LNCaP clone FGC (cell line): ENCODE measurements around the gene UTP11.
"Not testable (repeated sequence)": the region's sequence is repeated elsewhere in the genome, so short reads cannot be mapped to it uniquely, and the experiment has no call there.

ENCODE experiments used
- DNase-seq: peaks from one replicate; pipeline ENCODE4 v3.0.0-alpha.2; 2011; ENCODE audit warnings: low read depth
- H3K4me3 ChIP-seq: 2 replicates; pipeline ENCODE4 v1.5.1; 2011; ENCODE audit warnings: mild to moderate bottlenecking, low read depth, low read length, control low read depth
- CTCF ChIP-seq: IDR thresholded peaks from 2 replicates; pipeline ENCODE4 v1.5.1; 2012; ENCODE audit warnings: mild to moderate bottlenecking; ENCODE audit not compliant: control insufficient read depth, insufficient read depth; ENCODE audit errors: extremely low read depth

UTP11 gene

DNA sequence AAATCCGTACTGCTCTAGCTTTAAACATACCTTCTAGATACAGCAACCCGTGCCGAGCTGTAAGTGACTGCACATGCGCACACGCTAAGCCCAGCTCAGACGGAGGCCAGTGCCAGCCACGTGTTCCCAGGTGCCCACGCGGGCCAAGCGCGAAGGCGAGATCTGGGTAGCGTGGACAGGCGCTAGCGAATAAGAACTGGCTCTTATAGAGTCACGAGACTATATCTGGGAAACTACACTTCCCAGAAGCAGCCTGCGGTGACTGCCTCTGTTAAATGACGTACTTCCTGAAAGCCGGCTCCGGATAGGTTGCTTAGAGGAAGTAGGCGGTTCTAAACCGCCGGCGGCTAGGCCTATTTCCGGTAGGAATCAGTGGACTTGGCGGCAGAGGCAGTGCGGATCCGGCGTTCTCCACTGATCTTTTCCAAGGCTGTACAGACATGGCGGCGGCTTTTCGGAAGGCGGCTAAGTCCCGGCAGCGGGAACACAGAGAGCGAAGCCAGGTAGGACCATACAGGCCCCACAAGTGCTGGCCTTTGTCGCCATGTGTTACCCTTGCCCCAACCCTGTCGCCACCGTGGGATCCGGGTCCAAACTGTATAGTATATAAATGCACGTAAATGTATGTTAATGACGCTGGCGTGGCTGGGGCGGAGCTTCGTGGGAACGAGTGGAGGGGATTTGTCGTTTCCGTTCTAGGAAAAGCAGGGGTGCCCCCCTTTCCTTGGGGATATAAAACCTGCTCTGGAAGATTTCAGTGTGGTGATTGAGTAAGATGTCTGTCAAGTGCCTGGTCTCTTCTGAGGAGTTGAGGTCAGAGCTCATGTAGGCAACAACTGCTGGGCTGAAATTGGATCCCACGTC lies at the start of gene UTP11:
Gene UTP11, plus strand, starts transcription at position 372 of the 864 bp plus-strand sequence. Its CDS starts 69 bp downstream, at position 441.
- H3K4me3 ChIP-seq: peak within 1 kb of the TSS; percentile 76
- peak; percentile 100 for DNase-seq
- no peak for TF ChIP-seq CTCF

DNA sequence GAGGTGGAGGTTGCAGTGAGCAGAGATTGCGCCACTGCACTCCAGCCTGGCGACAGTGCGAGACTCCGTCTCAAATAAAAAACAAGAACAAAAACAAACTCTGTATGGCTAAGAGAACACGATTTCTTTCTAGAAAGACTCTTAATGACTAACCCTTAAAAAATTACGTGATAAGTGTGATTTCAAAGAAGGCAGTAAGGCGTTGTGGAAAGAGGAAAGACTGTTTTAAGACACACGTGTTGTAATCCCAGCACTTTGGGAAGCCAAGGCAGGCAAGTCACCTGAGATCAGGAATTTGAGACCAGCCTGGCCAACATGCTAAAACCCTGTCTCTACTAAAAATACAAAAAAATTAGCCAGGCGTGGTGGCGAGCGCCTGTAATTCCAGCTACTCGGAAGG lies 48.4 kb upstream of the UTP11 start:
- not testable (repeated sequence) for H3K4me3 ChIP-seq, DNase-seq

GRCh38 chr1:37965301-37965700 lies 47.2 kb upstream of the UTP11 start:
- no peak overlapping the region for H3K4me3 ChIP-seq
- DNase-seq: no peak
- TF ChIP-seq CTCF: no peak

DNA sequence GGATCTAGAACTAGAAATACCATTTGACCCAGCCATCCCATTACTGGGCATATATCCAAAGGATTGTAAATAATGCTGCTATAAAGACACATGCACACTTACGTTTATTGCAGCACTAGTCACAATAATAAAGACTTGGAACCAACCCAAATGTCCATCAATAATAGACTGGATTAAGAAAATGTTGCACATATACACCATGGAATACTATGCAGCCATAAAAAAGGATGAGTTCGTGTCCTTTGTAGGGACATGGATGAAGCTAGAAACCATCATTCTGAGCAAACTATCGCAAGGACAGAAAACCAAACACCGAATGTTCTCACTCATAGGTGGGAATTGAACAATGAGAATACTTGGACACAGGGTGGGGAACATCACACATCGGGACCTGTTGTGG lies 38.9 kb upstream of the UTP11 start:
- H3K4me3 ChIP-seq, DNase-seq: not testable (repeated sequence)

DNA sequence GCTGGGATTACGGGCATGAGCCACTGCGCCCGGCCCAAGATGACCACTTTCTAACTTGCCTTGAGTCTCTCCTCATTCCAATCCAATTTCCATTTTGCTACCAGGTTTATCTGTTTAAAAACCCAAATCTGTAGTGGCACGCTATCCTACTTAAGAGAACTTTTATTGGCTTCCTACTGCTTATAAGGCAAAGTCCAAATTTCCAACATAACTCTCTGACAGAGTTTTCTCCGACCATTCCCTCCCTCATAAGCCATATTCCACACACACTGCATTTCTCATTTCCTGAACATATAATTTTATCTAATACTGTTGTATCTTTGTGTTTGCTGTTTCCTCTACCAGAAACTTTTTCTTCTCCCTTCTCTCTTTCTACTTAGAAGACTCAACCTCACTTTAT lies 38.0 kb upstream of the UTP11 start:
- H3K4me3 ChIP-seq: no peak overlapping the region
- DNase-seq: no peak
- TF ChIP-seq CTCF: no peak

GRCh38 chr1:37975083-37975482 lies 37.5 kb upstream of the UTP11 start:
- TF ChIP-seq CTCF: peak; percentile 71
- DNase-seq: peak; percentile 38

DNA sequence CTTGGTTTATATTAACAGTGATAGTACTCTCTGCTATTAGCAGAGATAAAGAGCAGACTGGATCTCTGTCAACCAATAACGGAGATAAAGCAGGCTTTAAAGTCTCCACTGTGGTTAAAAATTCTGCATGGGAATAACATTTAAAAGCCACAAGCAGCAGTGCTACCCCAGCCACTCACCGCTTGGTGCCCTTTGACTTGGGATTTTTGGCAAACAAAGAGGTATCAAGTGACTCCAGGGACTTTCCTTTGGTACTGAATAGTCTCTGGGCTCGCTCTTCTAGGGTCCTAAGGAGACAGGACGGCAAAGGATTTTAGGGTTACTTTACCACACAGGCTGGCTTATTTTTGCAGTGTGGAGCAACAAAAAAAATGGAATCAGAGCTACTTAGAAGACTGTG lies 34.0 kb upstream of the UTP11 start:
- H3K4me3 ChIP-seq: no peak overlapping the region
- DNase-seq: no peak
- no peak for TF ChIP-seq CTCF

More at GRCh38 chr1:37975083-37975482, 37.5 kb upstream of the UTP11 start:
- H3K4me3 ChIP-seq: not testable (repeated sequence)

DNA sequence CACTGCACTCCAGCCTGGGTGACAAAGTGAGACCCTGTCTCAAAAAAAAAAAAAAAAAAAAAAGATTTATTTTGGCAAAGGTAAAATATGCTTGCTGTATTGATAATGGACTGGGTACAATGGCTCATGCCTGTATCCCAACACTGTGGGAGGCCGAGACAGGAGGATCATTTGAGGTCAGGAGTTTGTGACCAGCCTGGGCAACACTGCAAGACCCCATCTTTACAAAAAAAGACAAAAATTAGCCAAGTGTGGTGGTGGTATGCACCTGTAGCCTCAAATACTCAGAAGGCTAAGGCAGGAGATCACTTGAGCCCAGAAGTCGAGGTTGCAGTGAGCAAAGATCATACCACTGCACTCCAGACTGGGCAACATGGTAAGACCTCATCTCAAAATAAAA lies 29.0 kb upstream of the UTP11 start:
- DNase-seq: no peak
- TF ChIP-seq CTCF: no peak
- no peak overlapping the region for H3K4me3 ChIP-seq
